GM21576 (cell line): ENCODE measurements around the gene EFL1.
"Not testable (repeated sequence)": the region's sequence is repeated elsewhere in the genome, so short reads cannot be mapped to it uniquely, and the experiment has no call there.

Experiments used
- ATAC-seq: cut with Tn5 transposase; IDR thresholded peaks from one replicate; pipeline ENCODE4 v1.9.1; 2021; ENCODE audit warnings: mild to moderate bottlenecking, moderate library complexity; ENCODE audit not compliant: unreplicated experiment

EFL1 gene

GRCh38 chr15:82282386-82282785 lies 19.9 kb upstream of the EFL1 start:
- not testable (repeated sequence) for ATAC-seq

- not testable (repeated sequence) for ATAC-seq
Observed at GRCh38 chr15:82281276-82281675, 18.7 kb upstream of the EFL1 start.

- no peak for ATAC-seq
Observed at GRCh38 chr15:82275410-82275809, 12.9 kb upstream of the EFL1 start.

- no peak for ATAC-seq
Observed at GRCh38 chr15:82272154-82272553, 9.6 kb upstream of the EFL1 start.

- not testable (repeated sequence) for ATAC-seq
Observed at GRCh38 chr15:82268454-82268853, 5.9 kb upstream of the EFL1 start.

GRCh38 chr15:82267137-82267536 lies 4.6 kb upstream of the EFL1 start:
- not testable (repeated sequence) for ATAC-seq

GRCh38 chr15:82263350-82263749 lies 816 bp upstream of the EFL1 start:
- no peak for ATAC-seq

GRCh38 chr15:82261566-82262421 lies 740 bp downstream of the EFL1 start:
- peak; percentile 25 for ATAC-seq

GRCh38 chr15:82248261-82248660 lies 14.3 kb downstream of the EFL1 start:
- not testable (repeated sequence) for ATAC-seq

GRCh38 chr15:82245956-82246355 lies 16.6 kb downstream of the EFL1 start:
- not testable (repeated sequence) for ATAC-seq

GRCh38 chr15:82243644-82244043 lies 18.9 kb downstream of the EFL1 start:
- not testable (repeated sequence) for ATAC-seq

GRCh38 chr15:82241836-82242499 lies 20.6 kb downstream of the EFL1 start:
- ATAC-seq, result not testable (repeated sequence)

GRCh38 chr15:82239685-82240391 lies 22.7 kb downstream of the EFL1 start:
- no peak for ATAC-seq

- ATAC-seq, result not testable (repeated sequence)
Observed at GRCh38 chr15:82237944-82238534, 24.5 kb downstream of the EFL1 start.

GRCh38 chr15:82231842-82232241 lies 30.7 kb downstream of the EFL1 start:
- no peak for ATAC-seq

- ATAC-seq, result no peak
Observed at GRCh38 chr15:82231233-82231632, 31.3 kb downstream of the EFL1 start.

GRCh38 chr15:82228750-82229149 lies 33.8 kb downstream of the EFL1 start:
- no peak for ATAC-seq

- not testable (repeated sequence) for ATAC-seq
Observed at GRCh38 chr15:82221535-82221934, 41.0 kb downstream of the EFL1 start.

GRCh38 chr15:82216092-82216491 lies 46.4 kb downstream of the EFL1 start:
- ATAC-seq, result not testable (repeated sequence)

- not testable (repeated sequence) for ATAC-seq
Observed at GRCh38 chr15:82212201-82212600, 50.3 kb downstream of the EFL1 start.

GRCh38 chr15:82210066-82210597 lies 52.4 kb downstream of the EFL1 start:
- ATAC-seq, result not testable (repeated sequence)
